ENCODE data around the gene CCNB2.

GRCh38 chr15:59159210-59159609 lies 54.3 kb downstream of the CCNB2 start:
- TF ChIP-seq POLR2A (IDR thresholded peaks at IDR 0.05) (no peak), CTCF (IDR thresholded peaks at IDR 0.05) (no peak)
